Amniotic epithelial cell (primary cell): ENCODE data around the gene RAB10.
"Not testable (repeated sequence)": the region's sequence is repeated elsewhere in the genome, so short reads cannot be mapped to it uniquely, and the experiment has no call there.

ENCODE experiments used
- DNase-seq: peaks from one replicate; pipeline ENCODE4 v3.0.0-alpha.2; 2010; ENCODE audit warnings: low read depth

RAB10 gene

GRCh38 chr2:26033818-26034636 is at the start of gene RAB10:
TSS of gene RAB10 (plus strand) at chr2:26034084. CDS start at chr2:26034609, 525 bp downstream.
- DNase-seq, result peak; percentile 97

GRCh38 chr2:25988134-25988533 is 45.8 kb upstream of the RAB10 start:
- DNase-seq, result no peak

DNA sequence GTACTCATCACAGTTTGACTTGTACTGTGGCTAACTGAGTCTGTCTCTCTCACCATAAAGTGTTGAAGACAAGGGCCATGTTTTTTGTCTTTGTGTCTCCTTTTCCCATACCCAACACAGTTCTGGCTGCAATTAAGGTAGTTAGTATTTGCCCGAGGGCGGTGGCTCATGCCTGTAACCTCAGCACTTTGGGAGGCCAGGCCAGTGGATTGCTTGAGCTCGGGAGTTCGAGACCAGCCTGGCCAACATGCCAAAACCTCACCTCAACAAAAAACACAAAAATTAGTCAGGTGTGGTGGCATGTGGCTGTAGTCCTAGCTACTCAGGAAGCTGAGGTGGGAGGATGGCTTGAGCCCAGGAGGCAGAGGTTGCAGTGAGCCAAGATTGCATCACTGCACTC is 44.7 kb upstream of the RAB10 start:
- DNase-seq, result no peak

DNA sequence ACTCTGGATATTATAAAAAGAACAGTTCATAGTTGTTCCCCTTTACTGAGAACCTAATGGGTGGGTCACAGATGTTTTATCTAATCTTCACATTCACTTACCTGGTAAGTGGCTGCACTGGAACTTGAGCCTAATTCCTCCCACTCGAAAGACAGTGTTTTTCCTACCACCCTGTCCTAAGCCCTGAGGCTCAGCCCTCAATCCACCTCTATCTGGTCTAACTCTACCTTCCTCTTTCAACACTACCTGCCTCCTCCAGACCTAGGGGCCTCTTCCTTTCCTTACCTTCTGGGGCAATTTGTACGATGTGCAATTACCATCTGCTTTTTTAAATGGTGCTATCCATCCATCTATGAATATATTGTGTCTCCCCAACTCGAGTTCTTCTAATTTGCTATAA is 41.9 kb upstream of the RAB10 start:
- no peak for DNase-seq

DNA sequence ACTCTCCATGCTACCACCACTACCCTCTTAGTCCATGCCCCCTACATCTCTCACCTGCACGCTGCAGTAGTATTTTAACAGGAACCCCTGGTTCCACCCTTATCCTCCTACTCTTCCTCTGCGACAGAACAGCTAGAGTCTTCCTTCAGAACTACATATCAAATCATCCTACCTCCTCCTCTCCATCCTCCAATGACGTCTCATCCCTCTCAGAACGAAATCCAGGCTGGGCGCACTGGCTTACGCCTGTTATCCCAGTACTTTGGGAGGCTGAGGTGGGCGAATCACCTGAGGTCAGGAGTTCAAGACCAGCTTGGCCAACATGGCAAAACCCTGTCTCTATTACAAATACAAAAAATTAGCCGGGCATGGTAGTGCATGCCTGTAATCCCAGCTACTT is 41.3 kb upstream of the RAB10 start:
- DNase-seq, result no peak

- DNase-seq, result no peak
These were observed 40.8 kb upstream of the RAB10 start for GRCh38 chr2:25993049-25993448.

DNA sequence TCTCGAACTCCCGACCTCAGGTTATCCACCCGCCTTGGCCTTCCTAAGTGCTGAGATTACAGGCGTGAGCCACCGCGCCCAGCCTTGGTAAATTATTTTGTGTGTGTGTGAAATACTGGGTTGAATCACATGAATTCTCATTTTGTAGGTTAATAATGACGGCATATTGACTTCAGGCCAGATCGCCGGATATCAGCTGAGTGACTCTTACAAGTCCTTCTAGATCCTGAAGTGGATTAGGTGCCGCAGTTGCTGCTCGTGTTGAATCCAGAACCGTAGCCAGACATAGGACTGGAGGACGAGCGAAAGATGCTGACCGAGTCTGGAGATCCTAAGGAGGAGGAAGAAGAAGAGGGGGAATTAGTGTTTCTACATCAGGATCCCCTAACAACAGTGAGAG is 39.4 kb upstream of the RAB10 start:
- no peak for DNase-seq

GRCh38 chr2:25996844-25997243 is 37.0 kb upstream of the RAB10 start:
- no peak for DNase-seq

GRCh38 chr2:25998816-25999383 is 35.0 kb upstream of the RAB10 start:
- not testable (repeated sequence) for DNase-seq

DNA sequence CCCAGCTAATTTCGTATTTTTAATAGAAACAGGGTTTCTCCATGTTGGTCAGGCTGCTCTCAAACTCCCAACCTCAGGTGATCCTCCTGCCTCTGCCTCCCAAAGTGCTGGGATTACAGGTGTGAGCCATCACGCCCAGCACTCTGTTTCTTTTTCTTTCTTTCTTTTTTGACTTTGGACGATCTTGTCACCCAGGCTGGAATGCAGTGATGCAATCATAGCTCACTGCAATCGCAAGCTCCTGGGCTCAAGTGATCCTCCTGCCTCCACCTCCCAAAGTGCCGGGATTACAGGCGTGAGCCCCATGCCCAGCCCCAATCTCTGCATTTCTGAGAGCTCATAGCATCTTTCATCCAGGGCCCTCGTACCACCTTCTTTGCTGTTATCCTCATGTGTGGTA is 34.5 kb upstream of the RAB10 start:
- not testable (repeated sequence) for DNase-seq

GRCh38 chr2:26000561-26001082 is 33.3 kb upstream of the RAB10 start:
- no peak for DNase-seq

DNA sequence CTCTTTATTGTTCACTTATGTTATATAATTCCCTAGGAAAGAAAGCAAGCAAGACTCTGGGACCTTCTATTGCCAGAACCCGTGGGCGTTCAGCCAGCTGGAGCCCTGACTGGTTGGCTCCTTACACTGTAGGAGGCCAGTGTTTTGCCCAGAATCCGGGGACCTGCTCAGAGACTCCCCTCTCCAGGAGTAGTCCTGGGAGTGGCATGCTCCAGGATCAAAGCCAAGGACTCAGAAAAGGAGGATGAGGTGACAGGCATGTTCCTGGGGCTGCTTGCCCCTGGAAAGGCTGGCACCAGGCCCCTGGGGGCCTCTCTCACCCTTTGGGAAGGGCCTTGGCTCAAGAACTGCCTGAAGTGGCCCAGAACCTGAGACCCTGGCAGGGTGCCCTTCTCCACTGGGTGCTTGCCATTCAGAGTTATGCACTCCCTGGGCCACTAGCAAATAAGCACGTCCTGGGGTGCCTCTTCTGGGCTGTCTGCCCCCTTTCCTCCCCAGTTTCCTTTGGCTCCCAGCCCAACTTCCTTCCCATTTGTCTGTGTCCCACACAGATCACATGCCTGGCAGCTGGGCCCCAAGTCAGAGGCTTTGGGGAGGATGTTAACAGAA is 32.0 kb upstream of the RAB10 start:
- no peak for DNase-seq

- no peak for DNase-seq
These were observed 31.1 kb upstream of the RAB10 start for GRCh38 chr2:26002632-26003310.

GRCh38 chr2:26008095-26008494 is 25.8 kb upstream of the RAB10 start:
- no peak for DNase-seq

GRCh38 chr2:26008851-26009566 is 24.9 kb upstream of the RAB10 start:
- peak; percentile 90 for DNase-seq

DNA sequence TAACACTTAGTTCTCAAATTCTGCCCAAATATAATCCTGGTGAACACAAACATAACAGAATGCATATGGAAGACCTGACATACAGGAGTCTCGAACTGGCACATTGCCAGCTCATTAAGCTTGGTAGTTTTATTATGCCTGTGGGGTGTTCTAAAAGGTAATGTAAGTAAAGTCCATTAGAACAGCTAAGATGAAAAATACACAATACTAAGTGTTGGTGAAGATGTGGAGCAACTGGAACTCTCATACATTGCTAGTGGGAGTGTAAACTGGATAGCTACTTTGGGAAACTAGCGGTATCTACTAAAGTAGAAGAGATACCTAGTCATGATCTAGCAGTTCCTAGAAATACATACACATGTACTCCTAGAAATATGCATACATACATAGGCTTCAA is 24.3 kb upstream of the RAB10 start:
- no peak for DNase-seq

- no peak for DNase-seq
These were observed 22.9 kb upstream of the RAB10 start for GRCh38 chr2:26010943-26011342.

GRCh38 chr2:26011609-26011989 is 22.3 kb upstream of the RAB10 start:
- no peak for DNase-seq

DNA sequence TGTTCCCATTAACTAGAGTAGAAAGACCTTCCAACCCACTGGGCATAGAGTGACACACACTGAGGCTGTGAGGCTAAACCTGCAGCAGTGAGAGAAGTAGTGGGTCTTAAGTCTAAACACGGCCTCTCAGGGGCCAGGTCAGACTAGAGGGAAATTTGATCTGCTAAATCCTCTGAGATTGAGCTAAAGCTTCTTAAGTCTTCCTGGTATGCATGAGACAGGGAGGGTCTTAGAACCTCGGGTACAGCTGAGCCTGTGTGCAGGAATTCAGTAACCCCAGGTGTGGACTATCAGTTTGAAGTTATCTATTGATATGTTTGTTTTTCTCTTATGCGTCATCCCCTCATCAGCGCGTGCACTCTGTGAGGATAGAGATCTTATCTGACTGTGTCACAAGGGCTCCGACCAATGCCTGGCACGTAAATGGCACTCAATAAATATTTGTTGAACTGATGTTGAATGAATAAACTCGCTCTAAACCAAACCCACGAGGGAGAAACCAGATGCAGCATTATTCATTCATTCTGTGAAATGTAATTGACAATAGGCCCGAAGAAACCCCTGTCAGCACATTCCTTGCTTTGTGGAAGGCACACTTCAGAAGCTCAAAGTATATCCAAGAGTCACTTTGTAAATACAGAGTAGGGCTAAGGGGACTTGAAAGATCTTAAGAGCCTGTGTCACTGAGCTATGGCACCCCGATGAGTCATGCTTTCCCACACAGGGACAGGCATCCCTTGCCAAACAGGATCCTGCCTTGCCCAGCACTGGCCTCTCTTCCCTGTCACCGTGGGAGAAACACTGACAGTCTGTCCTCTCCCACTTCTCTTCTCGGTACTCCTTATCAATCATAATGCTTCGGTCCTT is 21.7 kb upstream of the RAB10 start:
- DNase-seq, result peak; percentile 72

GRCh38 chr2:26013668-26014067 is 20.2 kb upstream of the RAB10 start:
- no peak for DNase-seq
